Anterior cingulate cortex (tissue), 58 donors: Measurements from ENCODE around the gene ZMAT1.
"Not testable (repeated sequence)": the region's sequence is repeated elsewhere in the genome, so short reads cannot be mapped to it uniquely, and the experiment has no call there.

ENCODE experiments used
- DNase-seq, 58 donors: peaks; one replicate each; lab custom pipeline; 2025; lab: John Stamatoyannopoulos, UW

The ZMAT1 gene

GRCh38 chrX:101931488-101932248, at the start of gene ZMAT1:
ZMAT1 (minus strand) TSS chrX:101932027; CDS start chrX:101932008, 19 bp downstream.
- peak; percentile 2 to 90 (median 78) for DNase-seq

- DNase-seq: no peak
Observed at GRCh38 chrX:101977106-101977505, 45.3 kb upstream of the ZMAT1 start.

- DNase-seq: no peak
Observed at GRCh38 chrX:101973066-101973465, 41.2 kb upstream of the ZMAT1 start.

- not testable (repeated sequence) for DNase-seq
Observed at GRCh38 chrX:101964923-101965539, 33.2 kb upstream of the ZMAT1 start.

- no peak for DNase-seq
Observed at GRCh38 chrX:101958139-101958538, 26.3 kb upstream of the ZMAT1 start.

- DNase-seq: no peak
Observed at GRCh38 chrX:101957174-101957573, 25.3 kb upstream of the ZMAT1 start.

- no peak for DNase-seq
Observed at GRCh38 chrX:101956556-101956955, 24.7 kb upstream of the ZMAT1 start.

GRCh38 chrX:101950581-101950980, 18.8 kb upstream of the ZMAT1 start:
- DNase-seq: no peak

GRCh38 chrX:101932249-101932570, 383 bp upstream of the ZMAT1 start:
- no peak for DNase-seq

GRCh38 chrX:101931136-101931487, 715 bp downstream of the ZMAT1 start:
- peak in 1 of 58 donors; percentile 30 for DNase-seq

- no peak for DNase-seq
Observed at GRCh38 chrX:101925733-101926132, 6.1 kb downstream of the ZMAT1 start.

- no peak for DNase-seq
Observed at GRCh38 chrX:101918751-101919150, 13.1 kb downstream of the ZMAT1 start.

GRCh38 chrX:101906136-101906796, 25.6 kb downstream of the ZMAT1 start:
- DNase-seq: no peak

GRCh38 chrX:101904996-101905395, 26.8 kb downstream of the ZMAT1 start:
- DNase-seq: no peak
